Fibroblast of skin of right biceps (primary cell): ENCODE measurements around the gene VSTM1.

Experiments used
- DNase-seq: peaks from one replicate; pipeline ENCODE4 v3.0.0-alpha.2; 2013

The VSTM1 gene

GRCh38 chr19:54009440-54009839 is 54.3 kb downstream of the VSTM1 start:
- DNase-seq, result no peak

GRCh38 chr19:54002495-54003315 is 61.0 kb downstream of the VSTM1 start:
- DNase-seq, result no peak

- DNase-seq, result no peak
These were observed 62.2 kb downstream of the VSTM1 start for GRCh38 chr19:54001496-54001895.

GRCh38 chr19:53999694-54000093 is 64.0 kb downstream of the VSTM1 start:
- DNase-seq, result no peak

- DNase-seq, result no peak
These were observed 65.5 kb downstream of the VSTM1 start for GRCh38 chr19:53998223-53998622.

- no peak for DNase-seq
These were observed 68.9 kb downstream of the VSTM1 start for GRCh38 chr19:53994811-53995210.

GRCh38 chr19:53993448-53993847 is 70.2 kb downstream of the VSTM1 start:
- no peak for DNase-seq

- no peak for DNase-seq
These were observed 70.9 kb downstream of the VSTM1 start for GRCh38 chr19:53992815-53993214.

GRCh38 chr19:53992211-53992610 is 71.5 kb downstream of the VSTM1 start:
- DNase-seq, result no peak

- DNase-seq, result no peak
These were observed 72.2 kb downstream of the VSTM1 start, which contains the start of gene CACNG6 for GRCh38 chr19:53991224-53992113. Gene CACNG6 (plus strand): TSS chr19:53991637. CDS start chr19:53992878, 1,241 bp downstream.
